H1 (cell line): ENCODE measurements around the gene IPO13. TPM values are rescaled to one million over a fixed set of nuclear protein-coding genes. Genes with fewer than 3 reads are reported as not detected.

Experiments used
- FOSL1 ChIP-seq: IDR thresholded peaks from 2 replicates; pipeline ENCODE4 v1.6.1; 2011; ENCODE audit warnings: mild to moderate bottlenecking, low read depth, low read length, moderate library complexity; ENCODE audit not compliant: insufficient read depth
- HDAC6 ChIP-seq: IDR thresholded peaks from one replicate; pipeline ENCODE4 v1.7.1; 2012; ENCODE audit warnings: low read depth, mild to moderate bottlenecking, inconsistent platforms, low read length, moderate library complexity
- JUN ChIP-seq: IDR thresholded peaks from 2 replicates; pipeline ENCODE4 v1.6.1; 2011; ENCODE audit warnings: low read depth, mild to moderate bottlenecking, improper control_type of control experiment, low read length
- JUND ChIP-seq: IDR thresholded peaks from 2 replicates; pipeline ENCODE4 v1.6.1; 2011; ENCODE audit warnings: mild to moderate bottlenecking, improper control_type of control experiment, low read length
- KDM1A ChIP-seq: fragments of 200-600, 300-600 bp; sonication (generic); IDR thresholded peaks from 2 replicates; pipeline ENCODE4 v1.7.1; 2016; ENCODE audit warnings: mild to moderate bottlenecking, low read length, borderline replicate concordance
- RNF2 ChIP-seq: fragments of 200-900, 300-1000 bp; sonication (generic); IDR thresholded peaks from 2 replicates; pipeline ENCODE4 v1.7.1; 2016; ENCODE audit warnings: borderline replicate concordance, low read depth, mild to moderate bottlenecking, antibody characterized with exemption, low read length; ENCODE audit not compliant: poor library complexity, severe bottlenecking; ENCODE audit errors: missing control alignments
- RXRA ChIP-seq: IDR thresholded peaks from 2 replicates; pipeline ENCODE4 v1.6.1; 2011; ENCODE audit warnings: low read depth, mild to moderate bottlenecking, low read length, moderate library complexity; ENCODE audit not compliant: insufficient read depth
- SP4 ChIP-seq: IDR thresholded peaks from 2 replicates; pipeline ENCODE4 v1.6.1; 2012; ENCODE audit warnings: low read length, inconsistent platforms
- TAF1 ChIP-seq: IDR thresholded peaks from 2 replicates; pipeline ENCODE4 v1.6.1; 2011; ENCODE audit warnings: mild to moderate bottlenecking, low read depth, low read length
- polyA plus RNA-seq, 7 experiments: library from polyadenylated mRNA; depleted of rRNA in 3 of 7; stranded (reverse) in 5 of 7; unstranded in 2 of 7; fragments of >200 nt in 5 of 7; fragments of 200-250 nt in 2 of 7; gene quantifications; 1 replicate in 5 of 7; 2 replicates in 1 of 7; 4 replicates in 1 of 7; pipeline versions ENCODE4 v1.2.1 to v1.2.3, GENCODE V29; 2011 to 2013; ENCODE audit warnings: missing spikeins in 2 of 7, mixed read lengths in 2 of 7
- total RNA-seq: library from RNA; stranded (reverse); fragmentation: NEBNext Ultra II Directional; extraction: Animal tissue kit (Norgen Biotek cat#: 25700); gene quantifications from 2 replicates; pipeline ENCODE4 v1.2.1, GENCODE V29; 2021

IPO13 gene
- total and polyA plus RNA-seq, 2 of the 8 experiments (the other 6 are each of a cell fraction or from before 2014, with no cell fraction given): 23.0 to 27.0 TPM

DNA sequence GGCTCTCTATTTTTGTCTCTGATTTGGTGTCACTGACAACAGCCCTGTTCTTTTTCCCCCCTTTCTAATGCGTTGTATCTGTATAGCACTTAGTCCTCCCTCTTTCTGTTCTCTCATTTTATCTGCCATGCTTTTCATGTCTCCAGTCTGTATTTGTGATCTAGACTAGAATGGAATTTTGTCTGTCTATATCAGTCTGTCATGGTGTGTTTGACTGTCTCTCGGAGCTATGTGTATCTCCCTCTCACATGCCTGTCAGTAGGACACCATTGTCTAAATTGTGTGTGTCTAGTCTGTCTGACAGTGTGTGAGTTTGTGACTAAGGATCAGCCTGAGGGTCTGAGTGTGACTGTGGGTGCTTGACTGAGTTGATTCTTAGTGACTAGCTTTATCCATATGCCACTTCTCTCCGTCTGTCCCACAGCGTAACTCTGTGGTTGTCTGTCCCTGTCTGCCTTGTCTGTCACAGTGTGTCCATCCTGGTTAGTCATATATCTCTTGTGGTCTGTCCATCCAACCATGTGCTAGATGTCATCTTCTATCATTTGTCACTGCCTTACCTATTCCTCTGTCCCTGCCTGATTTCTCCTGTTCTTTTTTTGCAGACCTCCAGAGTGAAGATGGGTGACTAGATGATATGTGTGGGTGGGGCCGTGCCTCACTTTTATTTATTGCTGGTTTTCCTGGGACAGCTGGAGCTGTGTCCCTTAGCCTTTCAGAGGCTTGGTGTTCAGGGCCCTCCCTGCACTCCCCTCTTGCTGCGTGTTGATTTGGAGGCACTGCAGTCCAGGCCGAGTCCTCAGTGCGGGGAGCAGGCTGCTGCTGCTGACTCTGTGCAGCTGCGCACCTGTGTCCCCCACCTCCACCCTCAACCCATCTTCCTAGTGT is 30.9 kb downstream of the IPO13 start (continued):
- no peak for TF ChIP-seq RXRA
- no peak for TF ChIP-seq KDM1A
- no peak for TF ChIP-seq FOSL1
- TF ChIP-seq JUN: no peak
- no peak for TF ChIP-seq JUND
- TF ChIP-seq RNF2: no peak
- no peak for TF ChIP-seq TAF1
- no peak for TF ChIP-seq SP4
- no peak for TF ChIP-seq HDAC6
